GM21515 (cell line): ENCODE results near the gene ULBP1.
"Not testable (repeated sequence)": the region's sequence is repeated elsewhere in the genome, so short reads cannot be mapped to it uniquely, and the experiment has no call there.

Source experiments
- ATAC-seq: cut with Tn5 transposase; IDR thresholded peaks from one replicate; pipeline ENCODE4 v1.9.1; 2021; ENCODE audit not compliant: unreplicated experiment

The ULBP1 gene

GRCh38 chr6:150004101-150004782, 40.5 kb downstream of the ULBP1 start:
- peak; percentile 24 for ATAC-seq

DNA sequence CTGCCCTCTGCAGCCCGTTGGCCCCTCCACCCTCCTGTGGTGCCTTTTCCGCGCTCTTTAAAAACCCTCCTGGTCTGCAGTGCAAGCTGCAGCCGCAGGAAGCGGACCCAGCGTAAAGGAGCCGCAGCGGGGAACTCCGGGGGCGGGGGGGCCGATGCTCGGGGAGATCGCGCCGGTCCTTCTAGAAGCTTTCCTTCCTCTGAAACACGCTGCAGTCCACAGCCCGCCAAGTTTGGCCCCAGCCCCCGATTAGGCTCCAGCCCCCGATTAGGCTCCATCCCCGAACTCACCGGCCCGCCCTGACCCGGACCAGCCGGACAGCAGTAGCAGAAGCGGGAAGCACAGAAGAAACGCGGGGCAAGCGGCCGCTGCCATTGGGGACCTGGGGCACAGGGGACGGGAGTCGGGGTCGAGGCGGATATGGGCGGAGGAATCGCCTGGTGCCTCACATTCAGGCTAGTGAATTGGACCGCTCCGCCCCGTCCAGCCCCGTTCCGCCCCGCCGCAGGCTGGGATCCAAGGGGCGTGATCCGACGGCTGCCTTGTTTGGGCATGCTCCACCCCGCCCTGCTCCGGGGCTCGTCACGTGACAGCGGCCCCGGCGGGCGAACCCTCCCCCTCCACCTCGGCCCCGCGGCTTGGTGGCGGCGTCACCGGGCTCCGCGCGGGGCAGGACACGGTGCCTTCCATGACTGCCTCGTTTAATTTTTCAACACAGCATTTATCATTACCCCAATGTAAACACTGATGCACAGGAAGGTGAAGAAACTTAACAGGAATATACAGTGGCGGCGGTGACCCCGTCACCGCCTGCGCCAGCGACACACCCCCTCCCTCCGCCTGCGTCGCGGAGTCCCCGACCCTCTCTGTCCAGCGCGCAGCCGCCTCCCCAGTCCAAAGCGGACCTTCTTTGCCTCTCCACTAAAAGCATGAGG, 41.3 kb downstream of the ULBP1 start:
- ATAC-seq: peak; percentile 66

DNA sequence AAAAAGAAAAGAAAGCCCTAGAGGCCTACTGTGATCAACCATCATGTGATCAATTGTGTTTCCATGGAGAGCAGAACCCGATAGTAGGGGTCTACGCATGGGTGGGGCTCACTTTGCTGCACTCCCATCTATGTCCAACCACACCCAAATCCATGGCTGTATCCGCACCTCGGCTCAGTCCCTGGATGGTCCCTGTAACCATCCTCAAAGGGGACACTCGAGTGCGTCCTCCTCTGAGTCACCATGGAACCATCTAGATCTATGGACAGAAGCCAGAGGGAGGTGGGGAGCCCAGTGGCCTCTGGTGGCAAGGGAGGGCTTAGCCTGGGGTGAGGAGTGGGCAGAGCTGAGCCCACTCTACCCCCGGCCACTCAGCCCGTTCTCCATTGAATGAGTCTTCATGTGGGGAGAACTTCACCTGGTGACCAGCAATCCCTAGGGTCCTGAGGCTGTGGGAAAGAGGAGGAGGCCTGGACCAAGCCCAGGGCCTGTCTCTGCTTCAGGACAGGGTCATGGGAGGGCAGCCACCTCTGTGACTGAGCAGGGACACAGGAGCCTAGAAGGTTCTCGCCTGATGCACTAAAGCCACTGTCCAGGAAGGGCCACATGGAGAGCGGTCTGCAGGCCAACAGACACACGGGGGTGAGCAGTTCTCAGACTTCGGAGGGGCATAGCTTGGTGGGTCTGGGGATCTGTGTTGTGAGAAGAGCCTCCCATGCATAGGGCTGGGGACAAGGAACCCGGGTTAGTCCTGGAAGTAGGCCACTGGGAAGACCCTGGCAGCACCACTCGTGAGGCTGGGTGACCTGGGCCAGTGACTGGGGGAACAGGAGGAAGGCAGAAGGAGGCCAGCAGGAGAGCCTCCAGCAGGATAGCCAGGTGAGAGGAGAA, 42.3 kb downstream of the ULBP1 start:
- no peak for ATAC-seq

DNA sequence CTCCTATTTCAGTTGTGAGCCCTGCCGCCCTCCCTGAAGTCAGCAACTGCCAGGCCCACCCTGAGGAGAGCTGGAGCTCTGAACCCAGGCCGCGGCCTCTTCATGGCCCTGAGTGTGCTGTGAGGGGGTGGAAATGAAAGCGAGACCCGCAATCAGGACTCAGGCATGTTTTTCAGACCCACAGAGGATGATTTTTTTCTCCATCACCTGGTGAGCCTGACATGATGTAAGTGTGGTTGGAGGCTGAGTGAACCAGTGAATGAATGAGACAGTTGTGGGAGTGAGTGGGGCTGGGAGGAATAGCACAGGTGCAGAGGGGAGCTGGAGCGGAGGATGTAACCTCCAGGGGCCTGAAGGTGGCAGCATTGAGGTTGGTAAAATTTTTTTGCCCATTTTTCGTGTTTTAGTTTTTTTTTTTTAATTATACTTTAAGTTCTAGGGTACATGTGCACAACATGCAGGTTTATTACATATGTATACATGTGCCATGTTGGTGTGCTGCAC, 43.3 kb downstream of the ULBP1 start:
- ATAC-seq: no peak

- ATAC-seq: no peak
These were observed 44.8 kb downstream of the ULBP1 start for GRCh38 chr6:150008588-150008987.

- not testable (repeated sequence) for ATAC-seq
These were observed 49.4 kb downstream of the ULBP1 start for GRCh38 chr6:150012846-150013784.

GRCh38 chr6:150013785-150014622, 50.3 kb downstream of the ULBP1 start:
- not testable (repeated sequence) for ATAC-seq

GRCh38 chr6:150014623-150015280, 51.0 kb downstream of the ULBP1 start:
- not testable (repeated sequence) for ATAC-seq

GRCh38 chr6:150015281-150016001, 51.7 kb downstream of the ULBP1 start:
- not testable (repeated sequence) for ATAC-seq

- ATAC-seq: no peak
These were observed 52.8 kb downstream of the ULBP1 start for GRCh38 chr6:150016324-150017185.

DNA sequence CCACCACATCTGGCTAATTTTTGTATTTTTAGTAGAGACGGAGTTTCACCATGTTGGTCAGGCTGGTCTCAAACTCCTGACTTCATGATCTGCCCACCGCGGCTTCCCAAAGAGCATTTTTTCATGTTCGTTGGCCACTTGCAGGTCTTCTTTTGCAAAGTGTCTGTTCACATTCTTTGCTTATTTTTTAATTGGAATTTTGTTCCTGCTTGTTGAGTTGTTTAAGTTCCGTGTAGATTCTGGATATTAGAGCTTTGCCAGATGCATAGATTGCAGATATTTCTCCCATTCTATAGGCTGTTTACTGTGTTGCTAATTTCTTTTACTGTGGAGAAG, 53.4 kb downstream of the ULBP1 start:
- not testable (repeated sequence) for ATAC-seq

DNA sequence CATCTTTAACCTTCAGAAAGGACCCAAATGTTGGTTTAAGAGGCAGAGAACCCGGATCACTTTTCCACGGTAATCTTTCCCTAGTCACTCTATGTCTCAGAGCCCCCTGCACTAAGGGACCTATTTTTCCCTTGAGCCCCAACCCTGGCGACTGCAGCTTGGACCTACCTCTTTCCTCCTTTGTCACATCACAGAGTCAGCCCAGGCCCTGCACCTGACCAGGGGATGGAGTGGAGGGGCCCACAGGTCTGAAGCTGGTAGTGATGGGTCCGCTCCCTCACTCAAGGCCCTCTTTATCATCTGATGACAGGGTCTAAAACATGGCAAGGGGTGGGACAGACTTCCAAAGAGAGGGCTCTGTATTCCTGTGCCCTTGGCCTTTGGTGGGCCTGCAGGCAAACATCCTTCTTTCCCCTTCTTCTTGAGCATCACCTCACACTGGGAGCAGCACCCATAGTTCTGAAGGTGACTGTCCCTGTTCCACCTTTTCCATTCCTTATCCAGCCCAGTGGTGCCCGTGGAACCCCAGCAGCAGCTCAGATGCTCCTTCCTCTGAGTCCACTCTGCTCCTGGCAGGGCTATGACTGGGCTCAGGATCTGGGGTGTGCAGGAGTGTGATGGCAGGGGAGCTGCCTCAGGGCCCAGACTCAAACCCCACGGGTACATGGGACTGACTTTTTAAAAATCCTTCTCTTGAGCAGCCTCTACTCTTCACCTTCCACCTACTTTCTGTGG, 55.3 kb downstream of the ULBP1 start:
- ATAC-seq: no peak

DNA sequence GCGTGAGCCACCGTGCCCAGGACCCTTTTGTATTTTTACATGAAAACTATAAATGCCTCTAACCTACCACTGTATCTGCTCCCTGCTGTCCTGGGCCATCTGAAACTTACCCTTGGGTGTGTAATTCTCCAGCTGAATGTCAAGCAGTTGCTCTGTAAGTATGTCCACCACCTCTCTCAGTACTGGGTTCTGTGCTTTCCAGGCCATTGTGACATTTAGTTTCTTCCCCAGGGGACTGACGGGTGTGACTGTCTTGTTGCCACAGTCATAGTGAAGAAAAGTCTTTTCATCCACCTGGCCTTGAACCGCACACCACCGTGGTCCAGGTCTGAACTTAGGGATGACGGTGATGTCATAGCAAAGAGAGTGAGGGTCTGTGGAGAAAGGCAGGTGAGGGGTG, 58.1 kb downstream of the ULBP1 start:
- ATAC-seq: not testable (repeated sequence)
